Liver (tissue), 3 donors: Measurements from ENCODE around the gene DIP2C.

Experiments used
- FOXA1 ChIP-seq: IDR thresholded peaks from 2 replicates; pipeline ENCODE4 v1.6.1; 2016; ENCODE audit warnings: antibody characterized with exemption
- GABPA ChIP-seq, 2 donors: IDR thresholded peaks in 1 of 2; conservative IDR thresholded peaks in 1 of 2; 2 replicates each; pipeline ENCODE4 v1.6.1; 2016; ENCODE audit warnings: antibody characterized with exemption in 2 of 2, mild to moderate bottlenecking in 1 of 2, moderate library complexity in 1 of 2
- HNF4A ChIP-seq, 2 donors: conservative IDR thresholded peaks; 2 replicates each; pipeline ENCODE4 v1.6.1; 2016; ENCODE audit warnings: antibody characterized with exemption in 2 of 2, mild to moderate bottlenecking in 2 of 2
- HNF4G ChIP-seq: IDR thresholded peaks from 2 replicates; pipeline ENCODE4 v1.6.1; 2016; ENCODE audit warnings: antibody characterized with exemption
- JUND ChIP-seq, 2 donors: IDR thresholded peaks; 2 replicates each; pipeline ENCODE4 v1.6.1; 2016; ENCODE audit warnings: antibody characterized with exemption in 2 of 2
- RAD21 ChIP-seq, 2 donors: IDR thresholded peaks; 2 replicates each; pipeline ENCODE4 v1.6.1; 2016; ENCODE audit warnings: antibody characterized with exemption in 2 of 2, mild to moderate bottlenecking in 2 of 2
- RXRA ChIP-seq, 2 donors: IDR thresholded peaks; 2 replicates each; pipeline ENCODE4 v1.6.1; 2017 to 2018; ENCODE audit warnings: antibody characterized with exemption in 2 of 2, mild to moderate bottlenecking in 1 of 2
- TAF1 ChIP-seq: conservative IDR thresholded peaks from 2 replicates; pipeline ENCODE4 v1.6.1; 2016; ENCODE audit warnings: antibody characterized with exemption, mild to moderate bottlenecking
- YY1 ChIP-seq: IDR thresholded peaks from 2 replicates; pipeline ENCODE4 v1.6.1; 2016; ENCODE audit warnings: antibody characterized with exemption, mild to moderate bottlenecking
- TF ChIP-seq, protein P1 (sequence below): fragments of 150-350 bp; IDR thresholded peaks from 2 replicates; pipeline ENCODE4 v1.5.1; 2017; ENCODE audit warnings: improper control_type of control experiment, low read depth, low read length; ENCODE audit not compliant: missing input control
- TF ChIP-seq, protein P2 (sequence below): IDR thresholded peaks from 2 replicates; pipeline ENCODE4 v1.6.1; 2016; ENCODE audit warnings: antibody characterized with exemption, mild to moderate bottlenecking
- TF ChIP-seq, protein P3 (sequence below): IDR thresholded peaks from 2 replicates; pipeline ENCODE4 v1.6.1; 2016; ENCODE audit warnings: antibody characterized with exemption
- TF ChIP-seq, protein P4 (sequence below): IDR thresholded peaks from 2 replicates; pipeline ENCODE4 v1.6.1; 2016; ENCODE audit warnings: antibody characterized with exemption
- donor health status: healthy.
- donor health status: healthy.

DNA sequence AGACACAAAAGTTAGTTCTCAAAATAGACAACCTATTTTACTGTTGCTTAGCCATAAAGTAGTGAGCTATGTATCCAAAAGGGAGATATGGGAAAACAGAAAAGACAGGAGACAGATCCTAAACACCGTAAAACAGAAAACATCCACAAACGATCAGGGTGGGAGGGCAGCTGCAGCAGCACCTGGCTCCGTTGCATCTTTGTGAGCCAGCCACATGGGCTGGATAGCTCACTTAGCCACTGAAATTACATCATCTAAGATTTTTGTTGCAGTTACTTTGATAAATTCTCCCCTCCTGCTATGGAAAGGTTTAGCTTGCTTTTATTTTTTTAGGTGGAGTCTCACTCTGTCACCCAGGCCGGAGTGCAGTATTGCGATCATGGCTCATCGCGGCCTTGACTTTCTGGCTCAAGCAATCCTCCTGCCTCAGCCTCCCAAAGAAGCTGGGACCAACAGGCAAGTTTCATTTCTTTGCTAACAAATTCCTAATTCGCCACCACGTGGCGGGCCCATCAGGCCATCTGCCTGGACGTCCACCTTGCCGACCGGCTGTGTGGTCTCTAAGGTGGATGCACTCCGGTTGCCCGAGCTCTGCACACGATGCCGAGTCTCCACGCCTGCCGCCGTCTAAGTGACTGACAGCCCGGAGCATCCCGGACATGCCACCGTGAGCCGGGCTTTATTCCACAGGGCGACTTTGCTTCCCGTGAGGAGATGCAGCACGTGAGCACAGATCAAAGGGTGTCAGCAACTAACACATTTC lies 159.8 kb downstream of the DIP2C start:
- TF ChIP-seq, protein P1, sequence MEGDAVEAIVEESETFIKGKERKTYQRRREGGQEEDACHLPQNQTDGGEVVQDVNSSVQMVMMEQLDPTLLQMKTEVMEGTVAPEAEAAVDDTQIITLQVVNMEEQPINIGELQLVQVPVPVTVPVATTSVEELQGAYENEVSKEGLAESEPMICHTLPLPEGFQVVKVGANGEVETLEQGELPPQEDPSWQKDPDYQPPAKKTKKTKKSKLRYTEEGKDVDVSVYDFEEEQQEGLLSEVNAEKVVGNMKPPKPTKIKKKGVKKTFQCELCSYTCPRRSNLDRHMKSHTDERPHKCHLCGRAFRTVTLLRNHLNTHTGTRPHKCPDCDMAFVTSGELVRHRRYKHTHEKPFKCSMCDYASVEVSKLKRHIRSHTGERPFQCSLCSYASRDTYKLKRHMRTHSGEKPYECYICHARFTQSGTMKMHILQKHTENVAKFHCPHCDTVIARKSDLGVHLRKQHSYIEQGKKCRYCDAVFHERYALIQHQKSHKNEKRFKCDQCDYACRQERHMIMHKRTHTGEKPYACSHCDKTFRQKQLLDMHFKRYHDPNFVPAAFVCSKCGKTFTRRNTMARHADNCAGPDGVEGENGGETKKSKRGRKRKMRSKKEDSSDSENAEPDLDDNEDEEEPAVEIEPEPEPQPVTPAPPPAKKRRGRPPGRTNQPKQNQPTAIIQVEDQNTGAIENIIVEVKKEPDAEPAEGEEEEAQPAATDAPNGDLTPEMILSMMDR, result no peak
- TF ChIP-seq GABPA (IDR thresholded peaks at IDR 0.05 in 1 of 2, conservative IDR thresholded peaks at IDR 0.05 in 1 of 2), result no peak
- no peak for TF ChIP-seq JUND (IDR thresholded peaks at IDR 0.05)
- TF ChIP-seq, protein P2, sequence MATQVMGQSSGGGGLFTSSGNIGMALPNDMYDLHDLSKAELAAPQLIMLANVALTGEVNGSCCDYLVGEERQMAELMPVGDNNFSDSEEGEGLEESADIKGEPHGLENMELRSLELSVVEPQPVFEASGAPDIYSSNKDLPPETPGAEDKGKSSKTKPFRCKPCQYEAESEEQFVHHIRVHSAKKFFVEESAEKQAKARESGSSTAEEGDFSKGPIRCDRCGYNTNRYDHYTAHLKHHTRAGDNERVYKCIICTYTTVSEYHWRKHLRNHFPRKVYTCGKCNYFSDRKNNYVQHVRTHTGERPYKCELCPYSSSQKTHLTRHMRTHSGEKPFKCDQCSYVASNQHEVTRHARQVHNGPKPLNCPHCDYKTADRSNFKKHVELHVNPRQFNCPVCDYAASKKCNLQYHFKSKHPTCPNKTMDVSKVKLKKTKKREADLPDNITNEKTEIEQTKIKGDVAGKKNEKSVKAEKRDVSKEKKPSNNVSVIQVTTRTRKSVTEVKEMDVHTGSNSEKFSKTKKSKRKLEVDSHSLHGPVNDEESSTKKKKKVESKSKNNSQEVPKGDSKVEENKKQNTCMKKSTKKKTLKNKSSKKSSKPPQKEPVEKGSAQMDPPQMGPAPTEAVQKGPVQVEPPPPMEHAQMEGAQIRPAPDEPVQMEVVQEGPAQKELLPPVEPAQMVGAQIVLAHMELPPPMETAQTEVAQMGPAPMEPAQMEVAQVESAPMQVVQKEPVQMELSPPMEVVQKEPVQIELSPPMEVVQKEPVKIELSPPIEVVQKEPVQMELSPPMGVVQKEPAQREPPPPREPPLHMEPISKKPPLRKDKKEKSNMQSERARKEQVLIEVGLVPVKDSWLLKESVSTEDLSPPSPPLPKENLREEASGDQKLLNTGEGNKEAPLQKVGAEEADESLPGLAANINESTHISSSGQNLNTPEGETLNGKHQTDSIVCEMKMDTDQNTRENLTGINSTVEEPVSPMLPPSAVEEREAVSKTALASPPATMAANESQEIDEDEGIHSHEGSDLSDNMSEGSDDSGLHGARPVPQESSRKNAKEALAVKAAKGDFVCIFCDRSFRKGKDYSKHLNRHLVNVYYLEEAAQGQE, result no peak
- TF ChIP-seq RAD21 (IDR thresholded peaks at IDR 0.05), result no peak
- TF ChIP-seq FOXA1, result no peak
- no peak for TF ChIP-seq YY1
- no peak for TF ChIP-seq TAF1
- TF ChIP-seq, protein P3, sequence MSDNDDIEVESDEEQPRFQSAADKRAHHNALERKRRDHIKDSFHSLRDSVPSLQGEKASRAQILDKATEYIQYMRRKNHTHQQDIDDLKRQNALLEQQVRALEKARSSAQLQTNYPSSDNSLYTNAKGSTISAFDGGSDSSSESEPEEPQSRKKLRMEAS, result no peak
- TF ChIP-seq HNF4G, result no peak
- TF ChIP-seq, protein P4, sequence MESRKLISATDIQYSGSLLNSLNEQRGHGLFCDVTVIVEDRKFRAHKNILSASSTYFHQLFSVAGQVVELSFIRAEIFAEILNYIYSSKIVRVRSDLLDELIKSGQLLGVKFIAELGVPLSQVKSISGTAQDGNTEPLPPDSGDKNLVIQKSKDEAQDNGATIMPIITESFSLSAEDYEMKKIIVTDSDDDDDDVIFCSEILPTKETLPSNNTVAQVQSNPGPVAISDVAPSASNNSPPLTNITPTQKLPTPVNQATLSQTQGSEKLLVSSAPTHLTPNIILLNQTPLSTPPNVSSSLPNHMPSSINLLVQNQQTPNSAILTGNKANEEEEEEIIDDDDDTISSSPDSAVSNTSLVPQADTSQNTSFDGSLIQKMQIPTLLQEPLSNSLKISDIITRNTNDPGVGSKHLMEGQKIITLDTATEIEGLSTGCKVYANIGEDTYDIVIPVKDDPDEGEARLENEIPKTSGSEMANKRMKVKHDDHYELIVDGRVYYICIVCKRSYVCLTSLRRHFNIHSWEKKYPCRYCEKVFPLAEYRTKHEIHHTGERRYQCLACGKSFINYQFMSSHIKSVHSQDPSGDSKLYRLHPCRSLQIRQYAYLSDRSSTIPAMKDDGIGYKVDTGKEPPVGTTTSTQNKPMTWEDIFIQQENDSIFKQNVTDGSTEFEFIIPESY, result no peak
- no peak for TF ChIP-seq HNF4A (conservative IDR thresholded peaks at IDR 0.05)
- no peak for TF ChIP-seq RXRA (IDR thresholded peaks at IDR 0.05)
